ENCODE measurements around the gene PIK3R1.
"Not testable (repeated sequence)": the region's sequence is repeated elsewhere in the genome, so short reads cannot be mapped to it uniquely, and the experiment has no call there.

Gene PIK3R1

DNA sequence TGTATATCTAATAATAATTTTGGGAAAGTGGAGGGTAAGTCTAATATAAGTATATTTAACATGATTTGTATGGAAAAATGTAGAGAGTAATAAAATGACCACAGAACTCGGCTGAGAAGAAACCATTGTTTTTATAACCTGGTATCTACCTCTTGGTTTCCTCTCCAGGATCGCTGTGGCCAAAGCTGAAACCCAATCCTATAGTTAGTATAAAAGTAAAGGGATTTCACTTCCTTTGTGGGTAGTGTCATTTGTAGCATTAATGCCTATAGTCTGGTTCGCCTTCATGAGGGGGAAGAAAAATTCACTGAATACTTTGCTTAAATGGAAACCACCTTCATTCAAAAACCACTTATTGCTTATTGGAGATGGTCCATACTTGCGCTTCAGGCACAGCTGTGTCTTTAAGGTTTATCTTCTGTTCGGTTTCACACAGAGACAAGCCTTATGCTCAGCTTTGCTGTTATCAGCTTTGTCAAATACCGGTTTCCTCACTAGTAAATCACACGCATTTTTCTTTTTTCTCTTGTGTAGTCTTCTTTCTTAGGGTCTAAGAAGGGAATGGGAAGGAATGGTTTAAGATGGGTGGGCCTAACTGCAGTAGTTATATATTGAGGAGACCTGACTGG lies 12.1 kb downstream of the PIK3R1 start:
- DNase-seq: no peak

DNA sequence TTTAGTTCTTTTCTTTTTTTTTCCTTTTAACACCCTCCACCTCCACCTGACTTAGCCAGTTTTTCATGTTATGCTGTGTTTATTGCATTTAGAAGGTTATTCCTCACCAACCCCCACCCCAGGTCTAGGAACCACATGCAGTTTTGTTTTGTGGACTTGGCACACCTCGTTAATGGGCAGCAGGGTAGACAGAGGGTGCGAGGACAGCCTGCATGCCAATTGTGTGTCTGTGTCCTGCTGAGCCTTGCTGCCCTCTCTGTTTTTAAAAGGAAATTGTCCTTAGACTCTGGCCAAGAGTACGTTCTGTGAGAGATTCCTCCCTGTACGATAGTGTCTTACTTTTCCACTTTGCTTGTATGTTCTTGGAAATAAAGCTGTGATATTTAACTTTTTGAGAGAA lies 13.9 kb downstream of the PIK3R1 start:
- peak in 1 of 2 experiments; percentile 9 for DNase-seq

DNA sequence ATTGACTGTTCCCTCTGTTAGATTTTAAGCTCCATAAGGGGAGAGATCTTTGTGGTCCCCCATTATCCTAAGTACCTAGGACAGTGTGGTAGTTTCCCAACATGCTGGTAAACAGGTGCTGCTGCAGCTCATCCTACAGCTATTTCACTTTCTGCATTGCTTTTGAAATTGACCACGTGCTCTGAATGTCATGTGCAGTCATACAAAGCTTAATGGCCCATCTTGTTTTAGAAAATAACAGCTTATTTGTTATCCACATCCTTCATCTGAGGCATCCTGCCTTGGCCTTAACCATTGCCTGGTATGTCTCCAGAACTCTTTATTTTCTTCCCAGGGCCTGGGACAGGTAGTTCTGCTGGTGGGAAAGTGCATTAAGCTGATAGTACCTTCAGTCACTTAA lies 14.7 kb downstream of the PIK3R1 start:
- DNase-seq: no peak

DNA sequence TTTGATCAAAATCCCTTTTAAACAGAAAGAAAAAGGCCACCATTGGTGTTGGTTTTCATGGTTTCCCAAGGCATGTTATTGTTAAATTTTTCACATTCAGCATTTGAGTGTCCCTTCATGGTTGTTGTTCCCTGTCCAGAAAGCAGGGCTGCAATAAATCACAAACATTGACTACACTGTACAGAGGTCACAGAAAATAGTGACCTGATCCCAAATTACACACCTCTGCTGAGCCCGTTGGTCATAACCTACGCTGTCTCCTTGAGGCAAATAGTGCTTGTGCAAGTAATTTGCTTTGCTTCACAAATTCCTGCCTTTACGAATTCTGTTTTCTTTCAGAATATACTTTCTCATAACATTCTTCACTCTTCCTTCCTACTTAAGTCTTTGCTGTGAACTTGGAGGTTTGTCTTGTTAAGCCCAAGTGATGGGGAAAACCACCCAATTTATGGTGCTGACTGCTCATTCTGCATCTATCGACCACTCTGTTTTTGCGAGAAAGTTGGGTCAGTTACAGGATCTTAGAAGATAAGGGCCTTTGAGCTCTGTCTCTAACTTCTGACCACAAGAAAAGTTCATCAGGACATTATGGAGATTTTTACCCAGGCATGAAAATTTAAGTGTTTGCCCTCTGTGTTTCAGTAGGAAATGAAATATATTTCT lies 16.0 kb downstream of the PIK3R1 start:
- DNase-seq: no peak

DNA sequence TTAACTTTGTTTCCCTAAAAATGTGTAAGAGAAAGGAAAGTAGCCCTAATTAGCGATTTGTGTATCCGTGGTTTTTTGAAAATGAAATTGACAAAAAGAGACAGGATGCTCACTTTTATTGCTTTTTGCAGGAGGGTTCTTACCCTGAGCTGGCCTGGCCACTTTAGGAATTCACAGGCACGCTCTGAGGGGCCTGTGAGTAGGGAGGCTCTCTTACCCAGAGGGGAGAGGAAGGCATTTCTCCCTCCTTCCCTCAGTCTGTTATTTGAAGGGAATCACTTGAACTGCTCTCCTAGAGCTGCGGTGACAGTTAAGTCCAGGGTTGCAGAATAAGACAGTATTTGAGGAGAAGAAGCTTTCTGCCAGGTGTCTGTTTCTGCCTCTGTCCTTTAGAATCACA lies 16.7 kb downstream of the PIK3R1 start:
- DNase-seq: no peak

DNA sequence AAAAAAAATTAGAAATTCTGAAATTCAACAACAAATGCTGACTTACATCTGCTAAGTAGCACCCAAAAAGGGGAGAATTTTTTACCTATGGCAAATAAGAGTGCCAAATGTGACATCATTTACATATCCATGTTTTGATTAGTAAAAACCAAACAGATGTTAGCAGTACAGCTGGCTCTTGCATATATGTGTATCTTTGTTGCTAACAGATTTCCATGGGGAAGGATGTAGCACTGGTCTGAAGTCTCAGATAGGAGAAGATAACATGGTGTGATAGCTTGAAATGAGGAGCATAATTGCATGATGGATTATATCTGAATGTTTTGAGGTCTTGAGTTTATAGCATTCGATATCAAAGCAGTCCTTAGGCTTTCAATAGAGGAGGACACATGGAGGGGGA lies 17.5 kb downstream of the PIK3R1 start:
- DNase-seq: no peak

DNA sequence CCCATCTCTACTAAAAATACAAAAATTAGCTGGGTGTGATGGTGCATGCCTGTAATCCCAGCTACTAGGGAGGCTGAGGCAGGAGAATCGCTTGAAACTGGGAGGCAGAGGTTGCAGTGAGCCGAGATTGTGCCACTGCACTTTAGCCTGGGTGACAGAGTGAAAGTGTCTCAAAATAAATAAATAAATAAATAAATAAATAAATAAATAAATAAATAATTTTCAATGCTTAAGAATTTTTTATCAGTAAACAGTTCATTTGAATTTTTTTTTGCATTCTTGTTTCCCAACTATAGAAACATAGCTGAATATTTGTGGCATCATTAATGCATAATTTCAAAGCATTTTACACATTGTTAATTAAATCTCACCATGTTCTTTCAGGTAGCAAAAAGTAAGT lies 19.7 kb downstream of the PIK3R1 start:
- not testable (repeated sequence) for DNase-seq

DNA sequence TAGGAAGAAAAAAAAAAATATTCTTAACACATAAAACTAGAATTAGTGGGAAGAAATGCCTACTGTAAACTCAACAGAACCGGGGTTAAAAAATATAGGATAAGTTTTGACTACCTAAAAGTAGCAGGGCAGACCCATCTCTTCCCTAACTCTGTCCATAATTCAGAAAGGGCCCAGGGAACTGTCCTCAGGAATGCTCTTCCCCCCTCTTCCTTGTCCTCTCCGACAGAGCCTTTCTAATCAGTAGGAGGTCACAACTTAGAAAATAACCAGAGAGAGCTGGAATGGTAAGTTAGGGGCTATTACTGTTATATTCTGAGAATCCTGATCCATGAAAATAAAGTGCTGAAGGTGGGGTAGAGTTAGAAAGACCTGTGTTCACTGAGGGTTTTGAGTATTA lies 22.2 kb downstream of the PIK3R1 start:
- no peak for DNase-seq

DNA sequence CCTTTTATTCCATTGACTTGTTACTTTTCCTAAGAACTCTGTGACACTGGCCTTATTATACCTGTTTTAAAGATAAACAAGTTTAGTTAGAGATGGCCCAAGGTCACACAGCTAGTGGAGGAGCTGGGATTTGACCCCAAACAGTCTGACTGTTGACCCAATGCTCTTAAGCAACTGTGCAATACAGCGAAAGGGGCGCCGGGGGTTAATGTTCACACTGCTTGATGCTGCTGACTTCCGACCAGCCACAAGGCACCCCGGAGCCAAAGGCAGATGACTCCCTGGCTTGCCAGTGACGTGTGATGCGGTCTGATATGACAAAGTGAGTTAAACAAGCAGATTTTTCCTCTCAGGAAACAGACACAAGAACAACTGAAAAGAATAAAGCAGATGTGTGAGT lies 23.9 kb downstream of the PIK3R1 start:
- peak in 1 of 2 experiments; percentile 30 for DNase-seq

DNA sequence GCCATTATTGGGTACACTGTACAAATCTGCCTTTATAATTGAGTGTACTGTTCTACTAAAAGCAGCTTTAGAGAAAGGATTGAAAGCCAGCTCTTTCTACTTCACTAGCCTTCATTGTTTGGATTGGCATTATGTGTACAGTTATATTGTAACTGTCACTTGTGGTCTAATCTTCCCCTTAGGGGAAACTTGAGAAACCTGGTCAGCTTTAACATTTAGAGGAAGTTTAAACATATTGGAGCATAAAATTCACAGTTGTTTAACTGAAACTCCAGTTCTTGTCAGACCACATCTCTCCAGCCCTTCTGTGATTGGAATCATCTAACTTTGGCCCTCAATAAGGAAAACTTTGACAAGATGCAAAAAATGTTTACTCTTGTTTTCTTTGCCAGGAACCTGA lies 24.6 kb downstream of the PIK3R1 start:
- DNase-seq: no peak

DNA sequence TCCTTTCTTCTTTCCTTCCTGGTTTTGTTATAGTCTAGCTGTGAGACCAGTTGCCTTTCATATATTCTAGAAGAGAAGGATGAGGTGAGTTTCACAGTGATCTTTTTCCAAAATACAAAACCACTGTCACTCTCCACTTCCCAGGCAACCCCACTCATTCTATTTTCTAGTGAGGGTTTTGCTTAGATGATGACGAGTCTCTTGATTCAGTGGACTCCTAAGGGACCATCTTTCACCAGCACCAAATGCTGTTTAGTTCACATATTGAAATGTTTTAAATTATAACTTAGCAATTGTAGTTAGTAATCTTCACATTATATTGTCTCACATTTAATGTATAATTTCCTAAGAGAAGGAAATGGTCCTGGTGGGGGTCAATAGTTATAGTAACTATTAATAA lies 25.2 kb downstream of the PIK3R1 start:
- no peak for DNase-seq

DNA sequence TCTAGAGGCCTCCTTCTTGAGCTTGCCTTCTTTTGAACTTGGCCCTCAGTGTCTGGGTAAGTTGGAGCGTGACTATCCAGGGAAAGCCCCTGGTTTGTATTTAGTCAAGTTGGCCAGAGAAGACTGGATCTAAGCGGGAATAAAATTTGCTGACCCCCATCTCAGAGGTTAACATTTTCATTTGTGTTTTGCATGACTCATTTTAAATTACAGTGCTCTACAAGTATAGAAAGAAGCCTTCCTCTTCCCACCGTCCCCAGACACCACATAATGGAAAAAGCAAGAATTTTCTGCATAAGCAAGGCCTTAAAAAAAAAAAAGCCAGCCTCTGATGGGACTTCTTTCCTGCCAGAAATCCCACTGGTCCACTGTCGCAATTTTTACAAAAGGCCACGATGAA lies 27.2 kb downstream of the PIK3R1 start:
- no peak for DNase-seq

DNA sequence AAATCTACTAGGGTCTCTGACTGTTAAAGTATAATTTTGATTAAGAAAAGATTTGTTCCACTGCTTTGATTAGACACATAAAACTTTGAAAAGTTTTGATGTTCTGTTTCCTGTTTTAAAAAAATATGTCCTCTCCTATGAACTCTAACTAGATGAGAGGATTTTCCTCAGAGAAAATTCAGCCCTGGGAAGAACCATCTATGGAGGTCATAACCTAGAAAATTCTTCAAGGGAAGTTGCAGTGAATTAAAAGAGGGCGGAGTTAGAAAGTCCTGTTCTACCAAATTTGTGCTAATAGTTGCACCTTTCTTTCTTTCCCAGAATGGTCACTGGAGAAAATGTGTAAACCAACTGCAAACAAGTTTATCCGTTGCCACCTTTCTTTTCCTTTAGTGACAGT lies 27.7 kb downstream of the PIK3R1 start:
- no peak for DNase-seq

DNA sequence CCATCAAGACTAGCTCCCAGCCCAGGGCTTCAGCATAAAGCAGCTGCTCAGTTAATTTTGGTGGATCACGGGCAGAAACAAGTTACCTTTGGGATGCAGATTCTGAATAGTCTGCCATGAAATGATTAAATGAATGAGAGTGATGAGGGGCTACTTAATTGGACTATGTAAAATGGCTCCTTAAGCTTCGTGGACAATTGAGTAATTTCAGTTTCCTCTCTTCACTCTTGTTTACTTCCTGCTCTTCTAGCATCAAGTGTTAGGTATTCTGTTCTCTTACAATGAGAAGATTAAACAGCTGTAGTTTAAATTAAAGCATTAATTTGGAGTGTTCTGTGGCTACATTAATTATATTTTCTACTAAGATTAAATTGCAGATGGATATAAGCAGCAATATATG lies 28.1 kb downstream of the PIK3R1 start:
- DNase-seq: no peak

DNA sequence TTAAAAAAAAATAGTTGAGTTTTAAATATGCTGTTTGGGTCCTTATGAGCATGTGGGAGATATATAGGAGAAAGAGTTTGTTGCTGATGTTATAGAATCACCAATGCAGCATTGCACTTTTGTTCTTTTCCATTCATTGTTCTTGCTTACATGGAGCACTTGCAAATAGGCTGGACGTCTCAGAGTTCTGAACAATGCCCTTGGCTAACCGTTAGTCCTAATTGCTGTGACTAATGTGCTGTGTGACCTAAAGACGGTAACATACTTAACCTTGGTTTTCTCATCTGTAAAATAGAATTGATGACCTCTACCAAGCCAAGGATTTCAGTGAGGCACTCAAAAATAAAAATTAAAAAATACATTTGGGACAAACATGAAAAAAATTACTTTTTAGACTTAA lies 29.8 kb downstream of the PIK3R1 start:
- no peak for DNase-seq

DNA sequence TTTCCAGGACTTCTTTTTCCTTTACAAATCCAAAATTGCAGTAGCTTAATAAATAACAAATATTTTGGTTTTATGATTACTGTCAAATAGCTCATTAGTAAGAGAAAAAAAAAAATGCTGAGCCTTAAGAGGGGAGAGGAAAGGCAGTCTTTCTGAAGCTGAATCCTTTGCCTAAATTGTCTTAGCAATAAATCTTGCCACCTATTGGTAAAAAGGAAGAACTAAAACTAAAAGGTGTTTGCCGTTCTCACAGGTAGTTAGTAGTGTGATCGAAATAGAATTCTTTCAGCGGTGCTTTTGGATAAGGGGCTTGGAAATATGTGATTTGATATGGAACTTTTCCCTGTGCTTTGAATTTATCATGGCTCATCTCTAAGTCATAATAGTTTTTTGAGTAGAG lies 31.2 kb downstream of the PIK3R1 start:
- no peak for DNase-seq

DNA sequence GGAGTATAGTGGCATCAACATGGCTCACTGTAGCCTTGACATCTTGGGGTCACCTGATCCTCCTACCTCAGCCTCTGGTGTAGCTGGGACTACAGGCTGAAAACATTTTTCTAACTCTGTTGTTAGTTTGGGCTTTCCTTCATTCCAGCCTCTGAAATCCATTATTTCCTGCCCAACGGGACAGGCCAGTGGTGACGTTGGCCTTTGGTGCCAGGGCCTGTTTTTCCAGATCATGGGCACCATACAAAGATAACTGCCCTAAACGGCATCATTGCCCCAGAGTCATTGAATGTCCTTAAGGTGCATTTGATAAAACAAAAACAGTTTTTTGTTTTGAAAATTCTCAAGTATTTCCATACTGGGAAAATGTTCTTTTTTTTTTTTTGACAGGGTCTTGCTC lies 32.1 kb downstream of the PIK3R1 start:
- no peak for DNase-seq

DNA sequence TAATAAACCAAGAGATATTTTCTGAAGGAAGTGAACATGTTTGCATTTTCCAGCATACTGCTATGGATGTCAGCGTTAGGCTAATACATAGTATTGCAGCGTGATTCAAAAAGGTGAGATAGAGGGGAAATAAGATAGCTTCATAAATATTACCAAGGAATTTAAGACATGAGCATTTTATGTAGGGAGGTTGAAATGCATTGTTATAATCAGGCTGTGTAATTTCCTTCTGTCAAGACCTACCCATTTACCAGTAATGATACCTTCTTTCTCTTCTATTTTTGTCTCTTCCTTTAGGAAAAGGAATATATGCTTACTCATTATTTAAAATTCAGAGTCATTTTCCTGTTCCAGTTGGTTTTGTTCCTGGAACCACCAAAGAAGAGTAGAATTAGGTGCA lies 33.3 kb downstream of the PIK3R1 start:
- DNase-seq: no peak

DNA sequence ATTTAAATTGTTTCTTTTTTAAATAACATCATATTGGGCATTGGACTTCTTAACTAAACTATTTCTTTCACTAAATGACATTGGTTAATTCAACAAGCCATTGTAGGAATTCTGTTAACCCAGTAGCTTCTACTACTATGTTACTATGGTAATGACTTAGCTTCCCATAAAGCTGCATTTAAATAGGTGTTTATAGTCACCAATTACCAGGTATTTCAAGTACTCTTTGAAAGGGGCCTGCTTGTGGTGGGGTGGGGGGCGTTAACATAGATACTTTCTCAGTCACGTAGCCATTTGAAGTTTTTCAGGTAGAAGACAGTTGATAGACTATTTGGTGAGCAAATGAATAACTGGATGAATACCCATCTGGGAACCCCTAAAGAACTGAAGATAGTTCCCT lies 34.0 kb downstream of the PIK3R1 start:
- DNase-seq: no peak

DNA sequence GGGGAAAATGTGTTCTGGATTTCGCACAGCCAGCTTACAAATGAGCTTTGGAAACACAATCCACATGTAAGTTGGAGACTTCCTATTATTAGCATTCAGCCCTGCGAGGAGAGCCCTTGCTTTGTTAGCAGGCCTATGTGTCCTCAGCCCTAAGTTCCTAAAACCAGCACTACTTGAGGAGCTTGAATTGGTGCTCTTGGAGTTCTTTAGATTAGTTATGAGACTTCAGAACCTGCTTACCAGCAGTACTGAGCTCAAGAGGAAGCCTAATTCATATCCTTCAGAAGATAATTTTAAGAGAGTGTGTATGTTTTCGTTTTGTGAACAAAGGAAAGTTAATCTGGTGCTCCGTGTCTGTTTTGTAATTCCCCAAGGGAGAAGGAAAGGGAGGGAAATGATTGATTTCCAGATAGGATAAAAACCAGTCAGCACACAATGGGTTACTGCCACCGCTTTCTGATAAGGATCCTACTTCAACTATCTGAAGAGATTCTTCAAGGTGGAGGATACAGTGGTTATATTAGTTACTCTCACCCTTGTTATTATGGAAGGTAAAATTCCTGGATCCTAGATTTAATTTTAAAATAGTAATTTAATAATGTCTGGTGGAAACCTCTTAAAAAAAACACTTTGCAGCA lies 35.2 kb downstream of the PIK3R1 start:
- no peak for DNase-seq

DNA sequence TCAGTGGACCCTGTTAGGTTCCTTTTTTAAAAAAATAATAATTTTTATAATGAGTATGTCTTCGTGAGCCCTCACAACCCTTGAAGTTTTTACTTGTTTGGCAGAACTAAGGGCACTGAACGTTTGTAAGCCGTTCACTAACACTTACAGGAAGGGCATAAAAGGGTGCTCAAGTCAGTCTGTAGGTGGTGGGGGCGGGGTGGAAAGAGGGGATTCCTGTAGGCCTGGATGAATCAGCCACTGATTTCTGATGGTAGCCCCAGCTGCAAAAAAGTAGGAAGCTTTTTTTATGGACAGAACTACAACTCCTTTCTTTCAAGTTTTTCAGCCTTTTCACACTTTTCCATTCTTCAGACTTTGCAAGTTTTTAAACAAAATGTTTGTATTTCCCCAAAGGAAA lies 35.8 kb downstream of the PIK3R1 start:
- no peak for DNase-seq

DNA sequence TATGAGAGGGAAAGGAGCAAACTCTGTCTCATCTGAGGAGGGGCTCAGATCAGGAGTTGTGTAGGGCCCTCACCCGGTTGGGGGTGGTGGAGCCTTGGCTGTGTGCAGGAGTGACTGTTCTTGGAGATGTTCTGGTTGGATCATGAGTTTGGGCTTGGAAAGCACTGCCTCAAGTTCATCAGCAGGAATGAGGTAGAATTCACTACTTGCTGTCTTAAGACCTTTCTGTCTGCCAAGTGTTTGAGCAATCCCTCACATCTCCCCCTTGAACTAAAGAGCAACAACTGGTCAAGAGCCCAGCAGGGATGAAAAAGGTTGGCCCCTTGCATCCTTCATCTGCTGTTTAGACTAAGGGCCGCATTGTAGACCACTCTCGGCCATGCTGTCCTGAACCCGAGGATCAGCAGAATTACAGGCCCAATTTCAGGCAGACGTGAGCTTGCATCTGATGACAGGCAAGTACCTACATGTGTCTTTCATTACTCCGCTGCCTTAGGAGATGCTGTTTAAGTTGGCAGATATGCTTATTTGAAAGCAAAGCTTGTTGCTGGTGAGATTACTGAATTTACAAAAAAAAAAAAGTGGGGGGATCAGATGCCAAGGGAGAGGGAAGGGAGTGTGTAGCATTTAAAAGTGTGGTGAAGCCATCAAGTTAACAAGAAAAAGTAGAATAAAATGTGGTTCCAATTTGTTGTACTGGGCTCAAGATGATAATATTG lies 36.4 kb downstream of the PIK3R1 start:
- no peak for DNase-seq

DNA sequence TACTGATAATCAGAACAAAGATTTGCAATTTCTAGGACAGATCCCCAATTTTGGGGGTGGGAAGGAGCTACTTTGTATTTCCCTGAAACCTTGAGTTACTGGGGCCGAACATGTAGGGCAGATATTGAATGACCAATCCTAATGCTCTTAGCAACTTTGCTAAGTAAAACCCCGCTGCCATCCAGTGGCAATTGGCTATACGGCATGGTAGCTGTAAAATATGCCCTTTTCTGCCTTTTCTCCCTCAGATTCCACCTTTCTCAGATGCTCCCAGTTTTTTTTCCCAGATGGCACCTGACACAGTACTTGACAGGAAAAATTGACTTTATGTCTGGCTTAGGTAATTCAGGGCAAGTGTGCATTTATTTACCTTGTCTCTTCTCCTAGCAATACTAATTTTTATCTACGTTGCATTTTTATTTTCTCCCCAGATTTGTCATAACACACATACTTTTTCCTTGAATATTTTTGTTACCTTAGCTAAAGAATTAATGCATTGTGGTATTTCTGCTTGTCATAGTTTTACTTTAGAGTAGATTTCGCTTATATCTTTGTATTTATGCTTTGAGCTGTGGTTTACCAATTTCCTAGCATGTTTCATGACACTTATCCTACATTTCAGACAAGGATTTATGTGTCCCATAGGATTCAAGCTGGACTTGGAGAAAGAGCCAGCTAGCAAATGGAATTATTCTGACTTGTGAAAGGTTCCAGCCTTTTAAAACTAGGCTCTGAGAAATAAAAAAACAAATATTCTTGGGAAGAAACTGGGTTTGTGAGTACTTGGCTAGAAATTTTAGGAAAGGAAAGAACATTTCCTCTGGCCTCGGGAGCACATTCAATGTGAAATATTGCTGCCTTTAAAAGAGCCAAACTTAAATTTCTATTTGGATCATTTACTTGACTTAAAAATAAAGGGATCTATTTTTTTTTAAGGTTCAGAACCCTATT lies 37.4 kb downstream of the PIK3R1 start:
- peak; percentile 52 to 59 for DNase-seq

All from NCI-H2081 (cell line).